Stomach (tissue), 4 donors: ENCODE measurements around the gene SLC18A3.

ENCODE experiments used
- CTCF ChIP-seq, 7 experiments: fragments of 450-650 bp in 4 of 7; fragments of 200-600 bp in 3 of 7; sonication (generic) in 3 of 7; IDR thresholded peaks; one replicate each; pipeline ENCODE4 v1.5.1; 2016 to 2019; ENCODE audit warnings: antibody characterized with exemption in 7 of 7, control low read depth in 2 of 7, mild to moderate bottlenecking in 1 of 7
- POLR2A ChIP-seq, 4 donors: fragments of 450-650 bp; IDR thresholded peaks; one replicate each; pipeline ENCODE4 v1.6.1; 2016; ENCODE audit warnings: antibody characterized with exemption in 4 of 4, control low read depth in 2 of 4, mild to moderate bottlenecking in 1 of 4, moderate library complexity in 1 of 4
- POLR2AphosphoS5 ChIP-seq, 3 donors: sonication (generic); formaldehyde crosslinking; IDR thresholded peaks; one replicate each; pipeline ENCODE4 v1.6.1; 2016; ENCODE audit warnings: antibody characterized with exemption in 3 of 3

DNA sequence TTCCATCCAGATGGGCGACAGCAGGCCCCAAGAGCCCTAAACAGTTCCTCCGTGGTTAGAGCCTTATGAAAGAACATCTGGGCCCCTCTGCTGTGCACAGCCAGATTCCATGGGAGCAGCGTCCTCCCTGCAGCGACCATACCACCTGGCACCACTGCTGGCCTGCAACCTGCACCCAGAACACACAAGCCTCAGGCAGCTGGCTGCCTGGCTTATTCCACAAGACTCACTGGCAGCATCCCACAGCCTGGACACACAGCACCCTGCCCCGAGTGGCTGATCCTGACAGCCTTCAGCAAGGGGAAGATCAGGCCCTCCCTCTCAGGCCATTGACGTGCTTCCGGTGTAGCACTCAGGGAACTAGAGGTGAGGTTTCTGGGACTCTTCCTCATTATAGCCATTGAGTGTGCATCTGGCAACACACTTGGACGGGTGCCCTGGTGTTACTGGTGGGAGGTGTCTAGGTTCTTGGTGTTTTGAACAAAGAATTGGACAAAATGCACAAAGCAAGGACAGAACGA is 37.5 kb upstream of the SLC18A3 start:
- TF ChIP-seq CTCF (IDR thresholded peaks at IDR 0.05) (no peak), POLR2A (IDR thresholded peaks at IDR 0.05) (no peak), POLR2AphosphoS5 (IDR thresholded peaks at IDR 0.05) (no peak)
